Measurements from ENCODE around the gene PDXP. TPM values are rescaled to one million over a fixed set of nuclear protein-coding genes. Genes with fewer than 3 reads are reported as not detected.
A peak's percentile ranks its signal among the peaks of the same experiment; 100 is the strongest.

Gene PDXP
- total and polyA plus RNA-seq, 2 of the 13 experiments (the other 11 are each of a cell fraction or from before 2014, with no cell fraction given) = 58.2 to 70.6 TPM

GRCh38 chr22:37686002-37686982 lies 27.8 kb downstream of the PDXP start, which contains the start of gene NOL12 (continued):
- TF ChIP-seq FOXO4 (CRISPR knock-in tag; conservative IDR thresholded peaks at IDR 0.05) (0 out of 2 replicates have a peak, but pooled peaks have one; percentile 91), ZMYM3 (CRISPR knock-in tag; IDR thresholded peaks at IDR 0.05) (peak; percentile 87; the same call in 1 of the 2 replicates), GATAD2A (CRISPR knock-in tag; IDR thresholded peaks at IDR 0.05) (peak; percentile 65), HNF1A (IDR thresholded peaks at IDR 0.05; ENCODE audit: low read depth) (no peak), HNF1A (CRISPR knock-in tag; IDR thresholded peaks at IDR 0.05; ENCODE audit: borderline replicate concordance) (peak; percentile 54; the same call in 1 of the 2 replicates), TMF1 (CRISPR knock-in tag; IDR thresholded peaks at IDR 0.05; ENCODE audit: low read depth) (peak; percentile 40; the same call in 1 of the 2 replicates), ZNF709 (CRISPR knock-in tag; IDR thresholded peaks at IDR 0.05) (peak; percentile 82), ZNF350 (CRISPR knock-in tag; IDR thresholded peaks at IDR 0.05; ENCODE audit: borderline replicate concordance, low read depth) (peak; percentile 93), ZNF800 (CRISPR knock-in tag; IDR thresholded peaks at IDR 0.05) (peak; percentile 72; the same call in 1 of the 2 replicates), THAP9 (CRISPR knock-in tag; IDR thresholded peaks at IDR 0.05; ENCODE audit: borderline replicate concordance) (peak; percentile 83; the same call in 1 of the 2 replicates), ATF7-NPFF (CRISPR knock-in tag; IDR thresholded peaks at IDR 0.05; ENCODE audit: low read depth) (peak; percentile 33; the same call in 1 of the 2 replicates), KLF9 (CRISPR knock-in tag; IDR thresholded peaks at IDR 0.05; ENCODE audit: low read depth) (0 out of 2 replicates have a peak, but pooled peaks have one; percentile 49), MEIS1 (CRISPR knock-in tag; IDR thresholded peaks at IDR 0.05; ENCODE audit: borderline replicate concordance) (0 out of 2 replicates have a peak, but pooled peaks have one; percentile 33)
- TF ChIP-seq, protein P1, sequence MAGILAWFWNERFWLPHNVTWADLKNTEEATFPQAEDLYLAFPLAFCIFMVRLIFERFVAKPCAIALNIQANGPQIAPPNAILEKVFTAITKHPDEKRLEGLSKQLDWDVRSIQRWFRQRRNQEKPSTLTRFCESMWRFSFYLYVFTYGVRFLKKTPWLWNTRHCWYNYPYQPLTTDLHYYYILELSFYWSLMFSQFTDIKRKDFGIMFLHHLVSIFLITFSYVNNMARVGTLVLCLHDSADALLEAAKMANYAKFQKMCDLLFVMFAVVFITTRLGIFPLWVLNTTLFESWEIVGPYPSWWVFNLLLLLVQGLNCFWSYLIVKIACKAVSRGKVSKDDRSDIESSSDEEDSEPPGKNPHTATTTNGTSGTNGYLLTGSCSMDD (CRISPR knock-in tag; IDR thresholded peaks at IDR 0.05) = no peak
- TF ChIP-seq, protein P2, sequence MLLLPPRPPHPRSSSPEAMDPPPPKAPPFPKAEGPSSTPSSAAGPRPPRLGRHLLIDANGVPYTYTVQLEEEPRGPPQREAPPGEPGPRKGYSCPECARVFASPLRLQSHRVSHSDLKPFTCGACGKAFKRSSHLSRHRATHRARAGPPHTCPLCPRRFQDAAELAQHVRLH (CRISPR knock-in tag; IDR thresholded peaks at IDR 0.05; ENCODE audit: borderline replicate concordance, low read depth) = 0 out of 2 replicates have a peak, but pooled peaks have one; percentile 50

Data from HepG2 (cell line).